ENCODE measurements around the gene GPRC6A.

GPRC6A gene

DNA sequence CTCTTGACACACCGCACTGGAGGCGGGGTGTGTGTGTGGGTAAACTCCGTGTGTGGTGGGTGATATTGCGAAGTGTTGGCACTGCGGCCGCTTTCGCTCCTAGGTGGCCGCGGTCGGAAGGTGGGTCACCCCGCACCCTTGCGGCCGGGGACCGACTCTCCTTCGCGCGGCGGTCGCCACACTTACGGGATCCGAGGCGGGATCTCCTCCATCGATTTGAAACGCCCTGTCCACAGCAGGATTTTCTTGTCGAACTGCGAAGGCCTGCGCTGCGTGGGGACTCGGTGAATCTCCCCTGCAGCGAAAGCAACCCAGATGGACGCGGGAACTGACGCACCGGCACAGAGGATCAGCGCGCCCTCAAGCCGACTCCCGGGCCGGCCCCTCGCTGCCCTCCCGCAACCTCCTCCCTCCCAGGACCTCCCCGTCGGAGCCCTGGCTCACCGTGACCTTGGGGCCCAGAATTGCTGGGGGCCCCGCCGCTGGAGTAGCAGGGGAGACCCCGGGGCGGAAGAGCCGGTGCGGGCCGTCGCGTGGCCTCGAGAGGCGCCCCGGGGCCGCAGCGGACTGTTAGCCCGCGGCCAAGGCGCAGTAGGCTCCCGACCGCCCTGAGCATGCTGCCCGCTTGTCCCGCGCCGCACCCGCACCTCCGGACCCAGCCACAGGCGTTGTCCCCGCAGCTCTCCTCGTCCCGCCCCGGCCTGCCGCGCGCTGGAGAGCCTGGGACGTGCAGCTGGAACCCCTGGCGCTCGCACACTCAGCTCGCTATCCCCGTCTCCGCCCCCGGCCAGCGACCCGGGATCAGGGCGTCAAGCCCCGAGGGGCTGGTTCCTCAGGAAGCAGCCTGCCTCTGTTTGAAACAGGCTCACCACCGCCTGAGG is 63.7 kb downstream of the GPRC6A start, which contains the start of gene FAM162B:
Gene FAM162B, minus strand, starts transcription at position 759 of the 881 bp plus-strand sequence. Its CDS starts 143 bp downstream, at position 616.
- H3K4me3 Mint-ChIP-seq, result peak within 1 kb of the TSS; percentile 65 to 79
- no peaks in the 10 kb centered on the region for H3K9me3 Mint-ChIP-seq
- peaks cover 6 to 7% of the 10 kb centered on the region in 2 donors for H3K4me1 Mint-ChIP-seq (ENCODE audit: low read depth in 2 of 2)
- DNase-seq, result no peak
- no peak within 1 kb of the TSS for H3K27ac Mint-ChIP-seq
- ATAC-seq (replicated peaks), result no peak
- peaks cover 42 to 54% of the 10 kb centered on the region in 2 donors for H3K27me3 Mint-ChIP-seq
- H3K36me3 Mint-ChIP-seq (ENCODE audit: insufficient read depth), result no peaks in the 10 kb centered on the region

DNA sequence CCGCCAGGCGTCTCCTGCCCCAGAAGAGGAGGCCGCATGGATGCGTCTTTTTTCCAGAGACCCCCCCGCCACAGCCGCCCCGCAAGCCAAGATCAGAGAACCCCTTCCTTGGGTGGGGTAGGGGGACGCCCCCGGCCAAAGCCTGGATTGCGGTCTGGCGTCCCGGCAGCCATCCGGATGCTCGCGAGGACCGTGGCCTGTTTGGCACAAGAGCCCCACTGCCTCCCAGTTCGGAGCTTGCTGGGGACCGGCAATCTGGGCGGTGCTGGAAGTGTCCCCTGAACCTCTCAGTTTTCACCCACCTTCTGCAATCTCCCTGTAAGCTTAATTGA is 64.3 kb downstream of the GPRC6A start:
- Mint-ChIP-seq H3K9me3 (no peaks in the 10 kb centered on the region), H3K27ac (no peak overlapping the region), H3K4me1 (ENCODE audit: low read depth in 2 of 2) (peaks cover 6 to 7% of the 10 kb centered on the region in 2 donors), H3K36me3 (ENCODE audit: insufficient read depth) (no peaks in the 10 kb centered on the region), H3K27me3 (peaks cover 45 to 54% of the 10 kb centered on the region in 2 donors), H3K4me3 (peak overlapping the region; percentile 33 to 79)
- DNase-seq (no peak), ATAC-seq (replicated peaks) (no peak)

DNA sequence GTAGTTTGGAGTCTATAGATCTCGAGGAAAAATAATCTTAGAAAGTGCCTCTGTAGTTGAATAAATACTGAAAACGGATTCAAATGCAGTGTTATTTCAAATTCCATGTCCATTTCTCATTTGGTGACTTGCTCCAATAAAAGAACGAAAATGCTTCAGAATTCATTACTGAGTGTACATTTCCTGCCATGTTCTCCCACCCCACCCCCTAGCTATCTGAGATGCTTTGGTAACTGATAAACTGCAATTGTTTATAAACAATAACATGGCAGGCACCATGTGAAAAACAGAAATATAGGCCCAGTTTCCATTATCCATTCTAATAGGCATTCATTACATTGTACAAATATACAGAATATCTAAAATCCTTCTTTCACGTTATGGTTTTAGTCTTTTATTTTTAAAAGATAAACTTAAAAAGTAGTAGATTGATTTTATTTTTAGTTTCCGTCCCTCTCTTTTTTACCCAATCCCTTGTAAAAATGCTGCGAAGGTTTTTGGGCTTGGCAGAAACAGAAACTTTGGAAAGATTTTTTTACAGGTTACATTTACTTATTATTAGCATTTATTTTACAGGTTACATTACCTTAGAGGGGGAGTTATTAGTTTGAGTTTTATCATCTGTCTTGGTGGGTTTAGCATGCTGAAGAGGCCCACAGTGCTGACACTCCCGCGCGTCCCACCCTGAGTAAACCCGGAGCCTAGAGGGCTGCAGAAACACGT is 64.8 kb downstream of the GPRC6A start:
- Mint-ChIP-seq H3K27me3 (peaks cover 48 to 53% of the 10 kb centered on the region in 2 donors), H3K27ac (no peak overlapping the region), H3K9me3 (no peaks in the 10 kb centered on the region), H3K36me3 (ENCODE audit: insufficient read depth) (no peaks in the 10 kb centered on the region), H3K4me3 (peak overlapping the region; percentile 33 to 79), H3K4me1 (ENCODE audit: low read depth in 2 of 2) (peaks cover 6 to 7% of the 10 kb centered on the region in 2 donors)
- ATAC-seq (replicated peaks) (no peak), DNase-seq (no peak)

DNA sequence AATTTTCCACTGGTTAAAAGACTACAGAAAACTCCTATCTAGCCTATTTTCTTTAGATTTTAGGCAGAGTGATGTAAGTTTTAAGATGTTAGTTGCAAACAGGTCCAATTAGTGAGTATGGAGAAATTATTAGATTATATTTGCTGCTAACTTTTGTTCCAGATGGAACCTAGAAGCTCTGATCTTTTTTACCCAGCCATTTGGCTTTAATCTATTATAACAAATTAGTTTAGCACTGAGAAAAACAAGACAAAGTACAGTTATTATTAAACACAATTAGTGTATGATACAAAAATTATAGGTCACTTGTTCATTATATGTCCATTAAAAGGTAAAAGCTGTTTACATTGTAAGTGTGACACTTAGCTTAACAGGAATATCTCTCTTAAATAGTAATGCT is 65.8 kb downstream of the GPRC6A start:
- no peaks in the 10 kb centered on the region for H3K36me3 Mint-ChIP-seq (ENCODE audit: insufficient read depth)
- no peak overlapping the region for H3K27ac Mint-ChIP-seq
- H3K4me1 Mint-ChIP-seq (ENCODE audit: low read depth in 2 of 2), result peaks cover 6 to 7% of the 10 kb centered on the region in 2 donors
- DNase-seq, result no peak
- ATAC-seq (replicated peaks), result no peak
- H3K4me3 Mint-ChIP-seq, result no peak overlapping the region
- H3K9me3 Mint-ChIP-seq, result no peaks in the 10 kb centered on the region
- peaks cover 47 to 48% of the 10 kb centered on the region in 2 donors for H3K27me3 Mint-ChIP-seq

DNA sequence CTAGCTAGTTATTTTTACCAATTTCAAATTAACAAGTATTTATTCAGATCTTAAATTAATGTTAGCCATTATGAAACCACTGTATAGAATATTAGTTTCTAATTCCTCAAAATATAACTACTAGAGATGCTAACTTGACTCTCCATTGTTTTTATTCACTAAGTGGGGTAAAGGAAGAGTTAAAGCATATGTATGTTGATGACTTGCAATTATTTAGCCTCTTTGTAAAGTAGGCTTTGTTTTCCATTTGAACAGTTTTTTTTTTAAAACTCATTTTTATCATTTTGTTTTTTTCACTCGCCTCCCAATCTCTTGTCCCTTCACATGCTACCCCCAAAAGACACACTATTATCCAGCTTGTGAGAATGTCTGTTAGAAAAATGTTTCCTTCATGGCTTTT is 66.6 kb downstream of the GPRC6A start:
- ATAC-seq (replicated peaks) (no peak), DNase-seq (no peak)
- Mint-ChIP-seq H3K27me3 (peaks cover 43 to 48% of the 10 kb centered on the region in 2 donors), H3K36me3 (ENCODE audit: insufficient read depth) (no peaks in the 10 kb centered on the region), H3K9me3 (no peaks in the 10 kb centered on the region), H3K4me3 (no peak overlapping the region), H3K4me1 (ENCODE audit: low read depth in 2 of 2) (peaks cover 6 to 7% of the 10 kb centered on the region in 2 donors), H3K27ac (no peak overlapping the region)

DNA sequence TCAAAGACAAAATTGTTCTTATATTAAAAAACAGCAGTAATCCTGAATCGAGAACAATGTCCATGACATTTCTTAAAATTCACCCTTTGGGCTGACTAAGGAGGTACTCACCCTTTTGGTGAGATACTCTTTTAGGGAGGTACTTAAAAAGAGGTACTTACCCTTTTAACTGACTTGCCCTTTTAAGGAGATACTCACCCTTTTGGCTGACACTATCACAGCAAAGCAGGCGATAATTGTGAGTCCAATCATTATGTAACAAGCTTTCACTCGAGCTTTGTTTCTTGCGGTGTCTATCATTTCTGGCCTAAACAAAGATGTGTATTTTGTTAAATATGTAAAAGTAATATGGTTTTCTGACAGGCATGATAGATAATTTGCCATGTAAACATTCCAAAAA is 67.1 kb downstream of the GPRC6A start:
- H3K36me3 Mint-ChIP-seq (ENCODE audit: insufficient read depth), result no peaks in the 10 kb centered on the region
- no peak for DNase-seq
- ATAC-seq (replicated peaks), result no peak
- H3K27me3 Mint-ChIP-seq, result peaks cover 39 to 44% of the 10 kb centered on the region in 2 donors
- H3K4me3 Mint-ChIP-seq, result no peak overlapping the region
- no peak overlapping the region for H3K27ac Mint-ChIP-seq
- no peaks in the 10 kb centered on the region for H3K9me3 Mint-ChIP-seq
- H3K4me1 Mint-ChIP-seq (ENCODE audit: low read depth in 2 of 2), result peaks cover 6 to 7% of the 10 kb centered on the region in 2 donors

DNA sequence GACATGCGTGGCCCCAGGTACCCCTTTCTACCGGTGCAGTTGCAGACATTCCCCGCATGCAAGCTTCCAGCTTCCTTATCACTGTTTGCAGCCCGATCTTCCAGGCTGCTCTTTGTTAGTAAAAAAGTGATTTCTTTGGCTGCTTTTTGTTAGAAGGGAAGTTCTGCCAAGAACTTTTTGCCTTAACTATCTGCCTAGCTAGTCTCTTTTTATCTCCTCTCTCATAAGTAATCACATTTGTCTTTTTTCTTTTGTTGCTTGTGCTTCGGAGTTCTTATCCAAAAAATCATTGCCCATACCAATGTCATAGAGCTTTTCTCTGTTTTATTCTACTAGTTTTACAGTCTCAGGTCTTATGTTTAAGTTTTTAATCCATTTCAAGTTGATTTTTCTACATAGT is 83.7 kb downstream of the GPRC6A start:
- H3K9me3 Mint-ChIP-seq, result peaks cover 0 to 9% of the 10 kb centered on the region in 2 donors
- ATAC-seq (replicated peaks), result no peak

More for the DNA sequence above, 83.7 kb downstream of the GPRC6A start:
- Mint-ChIP-seq H3K4me3 (no peak overlapping the region), H3K36me3 (ENCODE audit: insufficient read depth) (no peaks in the 10 kb centered on the region), H3K27ac (no peak overlapping the region), H3K27me3 (peaks cover 0 to 6% of the 10 kb centered on the region in 2 donors), H3K4me1 (ENCODE audit: low read depth in 2 of 2) (no peaks in the 10 kb centered on the region)
- no peak for DNase-seq

Measured in effector memory CD8-positive, alpha-beta T cell (primary cell).